H9 (cell line): ENCODE measurements around the gene LZTS3. TPM values are rescaled to one million over a fixed set of nuclear protein-coding genes. Genes with fewer than 3 reads are reported as not detected.

ENCODE experiments used
- DNase-seq: peaks from one replicate; pipeline ENCODE4 v3.0.0-alpha.2; 2017
- H2AFZ ChIP-seq: one replicate; pipeline ENCODE4 v1.6.1; 2013; ENCODE audit warnings: mild to moderate bottlenecking, low read length, control low read depth, moderate library complexity
- H2AK5ac ChIP-seq: 2 replicates; pipeline ENCODE4 v1.6.1; 2013; ENCODE audit warnings: low read length, control low read depth, mixed read lengths; ENCODE audit not compliant: insufficient read length
- H2BK120ac ChIP-seq: one replicate; pipeline ENCODE4 v1.6.1; 2013; ENCODE audit warnings: low read depth, mild to moderate bottlenecking, low read length, control low read depth, inconsistent platforms; ENCODE audit not compliant: poor library complexity, severe bottlenecking
- H2BK12ac ChIP-seq: 2 replicates; pipeline ENCODE4 v1.6.1; 2013; ENCODE audit warnings: low read length, control low read depth, mixed read lengths, low read depth; ENCODE audit not compliant: insufficient read length
- H2BK15ac ChIP-seq: 2 replicates; pipeline ENCODE4 v1.6.1; 2013; ENCODE audit warnings: low read depth, low read length, control low read depth
- H2BK20ac ChIP-seq: one replicate; pipeline ENCODE4 v1.6.1; 2013; ENCODE audit warnings: low read depth, mild to moderate bottlenecking, low read length, control low read depth, inconsistent platforms; ENCODE audit not compliant: poor library complexity, severe bottlenecking
- H2BK5ac ChIP-seq: 2 replicates; pipeline ENCODE4 v1.6.1; 2013; ENCODE audit warnings: low read length, control low read depth, mixed read lengths; ENCODE audit not compliant: insufficient read length
- H3K14ac ChIP-seq: 2 replicates; pipeline ENCODE4 v1.6.1; 2013; ENCODE audit warnings: low read length, control low read depth; ENCODE audit not compliant: insufficient read depth
- H3K18ac ChIP-seq: 2 replicates; pipeline ENCODE4 v1.6.1; 2013; ENCODE audit warnings: low read depth, mild to moderate bottlenecking, mixed read lengths, low read length, control low read depth; ENCODE audit not compliant: insufficient read length
- H3K23ac ChIP-seq: 2 replicates; pipeline ENCODE4 v1.6.1; 2013; ENCODE audit warnings: low read length, control low read depth, mixed read lengths, low read depth; ENCODE audit not compliant: insufficient read length
- H3K23me2 ChIP-seq: 2 replicates; pipeline ENCODE4 v1.6.1; 2013; ENCODE audit warnings: low read depth, mild to moderate bottlenecking, mixed read lengths, low read length, control low read depth; ENCODE audit not compliant: insufficient read length, poor library complexity, severe bottlenecking
- H3K27ac ChIP-seq: 2 replicates; pipeline ENCODE4 v1.5.1; 2013; ENCODE audit warnings: low read length, control low read depth, mixed read lengths, low read depth; ENCODE audit not compliant: insufficient read length
- H3K27me3 ChIP-seq: 2 replicates; pipeline ENCODE4 v1.6.1; 2013; ENCODE audit warnings: low read length, control low read depth, inconsistent platforms; ENCODE audit not compliant: insufficient read depth
- H3K4ac ChIP-seq: 2 replicates; pipeline ENCODE4 v1.6.1; 2013; ENCODE audit warnings: low read depth, mild to moderate bottlenecking, control low read depth, inconsistent platforms, low read length, moderate library complexity
- H3K4me1 ChIP-seq: 2 replicates; pipeline ENCODE4 v1.6.1; 2013; ENCODE audit warnings: low read length, control low read depth, inconsistent platforms; ENCODE audit not compliant: insufficient read depth
- H3K4me2 ChIP-seq: 2 replicates; pipeline ENCODE4 v1.6.1; 2013; ENCODE audit warnings: low read length, control low read depth, mixed read lengths; ENCODE audit not compliant: insufficient read length, insufficient read depth
- H3K56ac ChIP-seq: 2 replicates; pipeline ENCODE4 v1.6.1; 2013; ENCODE audit warnings: low read depth, mild to moderate bottlenecking, mixed read lengths, low read length, control low read depth; ENCODE audit not compliant: insufficient read length
- H3K79me1 ChIP-seq: 2 replicates; pipeline ENCODE4 v1.6.1; 2013; ENCODE audit warnings: low read depth, mild to moderate bottlenecking, moderate library complexity, low read length, control low read depth, inconsistent platforms; ENCODE audit not compliant: insufficient read depth, poor library complexity, severe bottlenecking
- H3K79me2 ChIP-seq: 2 replicates; pipeline ENCODE4 v1.6.1; 2013; ENCODE audit warnings: low read length, control low read depth, inconsistent platforms; ENCODE audit not compliant: insufficient read depth
- H3K9ac ChIP-seq: 2 replicates; pipeline ENCODE4 v1.6.1; 2013; ENCODE audit warnings: low read length, control low read depth, mixed read lengths; ENCODE audit not compliant: insufficient read length; ENCODE audit errors: extremely low read depth
- H3K9me3 ChIP-seq: one replicate; pipeline ENCODE4 v1.6.1; 2013; ENCODE audit warnings: low read depth, low read length, inconsistent platforms; ENCODE audit not compliant: control insufficient read depth
- H3T11ph ChIP-seq: one replicate; pipeline ENCODE4 v1.6.1; 2013; ENCODE audit warnings: mild to moderate bottlenecking, low read length, control low read depth, inconsistent platforms
- H4K20me1 ChIP-seq: one replicate; pipeline ENCODE4 v1.6.1; 2013; ENCODE audit not compliant: control insufficient read depth, insufficient read length, insufficient read depth
- H4K5ac ChIP-seq: 2 replicates; pipeline ENCODE4 v1.6.1; 2013; ENCODE audit warnings: low read depth, mild to moderate bottlenecking, mixed read lengths, low read length, control low read depth; ENCODE audit not compliant: insufficient read length
- H4K8ac ChIP-seq: replicated peaks from 2 replicates; pipeline ENCODE4 v1.6.1; 2013; ENCODE audit warnings: low read length, control low read depth, mixed read lengths, low read depth; ENCODE audit not compliant: insufficient read length
- H4K91ac ChIP-seq: 2 replicates; pipeline ENCODE4 v1.6.1; 2013; ENCODE audit warnings: low read depth, mild to moderate bottlenecking, moderate library complexity, mixed read lengths, low read length, control low read depth; ENCODE audit not compliant: insufficient read length
- H3K27ac Mint-ChIP-seq, 3 experiments: 2 replicates in 2 of 3; 3 replicates in 1 of 3; pipeline ENCODE4 v1.8.0; 2020 to 2021; ENCODE audit warnings: mixed read lengths in 3 of 3, mild to moderate bottlenecking in 1 of 3, moderate library complexity in 1 of 3
- H3K27me3 Mint-ChIP-seq: 2 replicates; pipeline ENCODE4 v1.8.0; 2021; ENCODE audit warnings: low read depth, mild to moderate bottlenecking, moderate library complexity, mixed read lengths
- H3K36me3 Mint-ChIP-seq, 3 experiments: 2 replicates in 2 of 3; 3 replicates in 1 of 3; pipeline ENCODE4 v1.8.0; 2020 to 2021; ENCODE audit warnings: low read depth in 3 of 3, mixed read lengths in 3 of 3; ENCODE audit not compliant: insufficient read depth in 1 of 3
- H3K4me1 Mint-ChIP-seq, 2 experiments: 2 replicates each; pipeline ENCODE4 v1.8.0; 2020; ENCODE audit warnings: mixed read lengths in 2 of 2
- H3K4me3 Mint-ChIP-seq, 2 experiments: 2 replicates in 1 of 2; 3 replicates in 1 of 2; pipeline ENCODE4 v1.8.0; 2020 to 2021; ENCODE audit warnings: mild to moderate bottlenecking in 2 of 2, mixed read lengths in 2 of 2, moderate library complexity in 1 of 2
- H3K9me3 Mint-ChIP-seq, 2 experiments: 2 replicates in 1 of 2; 3 replicates in 1 of 2; pipeline ENCODE4 v1.8.0; 2020; ENCODE audit warnings: mild to moderate bottlenecking in 2 of 2, mixed read lengths in 2 of 2, moderate library complexity in 1 of 2
- CTCF ChIP-seq: fragments of 200-600 bp; sonication (generic); conservative IDR thresholded peaks from 3 replicates; pipeline ENCODE4 v1.8.0; 2021; ENCODE audit warnings: antibody characterized with exemption, mild to moderate bottlenecking
- WGBS: extraction: QIAGEN DNeasy Blood & Tissue Kit; methylation state at CpG from one replicate; pipeline ENCODE4 v1.1.7; 2013; ENCODE audit warnings: missing lambda C conversion rate, low lambda C conversion rate, mixed read lengths; ENCODE audit not compliant: insufficient read length; ENCODE audit errors: extremely low coverage; 5-methylcytosine and 5-hydroxymethylcytosine counted together
- total RNA-seq: library from RNA; stranded (reverse); gene quantifications from 2 replicates; pipeline ENCODE4 v1.2.1, GENCODE V29; 2021

LZTS3 gene
- total RNA-seq, 1 experiment from 2014 or later, result 20.8 TPM

GRCh38 chr20:3221398-3222226 lies 48.3 kb upstream of the LZTS3 start:
- Histone ChIP-seq H2AFZ (no peak overlapping the region), H3K79me2 (no peaks in the 10 kb centered on the region), H3K79me1 (no peaks in the 10 kb centered on the region), H3K14ac (no peak overlapping the region), H3K18ac (no peak overlapping the region), H3K9me3 (no peaks in the 10 kb centered on the region), H3K4me1 (no peaks in the 10 kb centered on the region), H3T11ph (no peak overlapping the region), H4K20me1 (no peaks in the 10 kb centered on the region), H4K5ac (no peak overlapping the region), H4K91ac (no peak overlapping the region), H3K23ac (no peak overlapping the region), H2AK5ac (no peak overlapping the region), H3K27me3 (no peaks in the 10 kb centered on the region), H2BK20ac (no peak overlapping the region), H2BK15ac (no peak overlapping the region), H4K8ac (no peak overlapping the region), H2BK120ac (no peak overlapping the region), H3K4ac (no peak overlapping the region), H3K4me2 (no peak overlapping the region), H3K23me2 (no peaks in the 10 kb centered on the region), H3K56ac (no peak overlapping the region), H2BK5ac (no peak overlapping the region), H3K27ac (no peak overlapping the region), H2BK12ac (no peak overlapping the region), H3K9ac (no peak overlapping the region)
- Mint-ChIP-seq H3K4me1 (no peaks in the 10 kb centered on the region), H3K4me3 (no peak overlapping the region), H3K27me3 (no peaks in the 10 kb centered on the region), H3K9me3 (no peaks in the 10 kb centered on the region), H3K27ac (no peak overlapping the region), H3K36me3 (peaks cover 12 to 53% (median 19%) of the 10 kb centered on the region in 3 experiments; a peak in 6 of 7 replicates)
- TF ChIP-seq CTCF, result no peak
- no CpG with 5 or more reads among the region's 18 CpGs for WGBS
- DNase-seq, result no peak
